ENCODE measurements around the gene CALR.

Gene CALR

DNA sequence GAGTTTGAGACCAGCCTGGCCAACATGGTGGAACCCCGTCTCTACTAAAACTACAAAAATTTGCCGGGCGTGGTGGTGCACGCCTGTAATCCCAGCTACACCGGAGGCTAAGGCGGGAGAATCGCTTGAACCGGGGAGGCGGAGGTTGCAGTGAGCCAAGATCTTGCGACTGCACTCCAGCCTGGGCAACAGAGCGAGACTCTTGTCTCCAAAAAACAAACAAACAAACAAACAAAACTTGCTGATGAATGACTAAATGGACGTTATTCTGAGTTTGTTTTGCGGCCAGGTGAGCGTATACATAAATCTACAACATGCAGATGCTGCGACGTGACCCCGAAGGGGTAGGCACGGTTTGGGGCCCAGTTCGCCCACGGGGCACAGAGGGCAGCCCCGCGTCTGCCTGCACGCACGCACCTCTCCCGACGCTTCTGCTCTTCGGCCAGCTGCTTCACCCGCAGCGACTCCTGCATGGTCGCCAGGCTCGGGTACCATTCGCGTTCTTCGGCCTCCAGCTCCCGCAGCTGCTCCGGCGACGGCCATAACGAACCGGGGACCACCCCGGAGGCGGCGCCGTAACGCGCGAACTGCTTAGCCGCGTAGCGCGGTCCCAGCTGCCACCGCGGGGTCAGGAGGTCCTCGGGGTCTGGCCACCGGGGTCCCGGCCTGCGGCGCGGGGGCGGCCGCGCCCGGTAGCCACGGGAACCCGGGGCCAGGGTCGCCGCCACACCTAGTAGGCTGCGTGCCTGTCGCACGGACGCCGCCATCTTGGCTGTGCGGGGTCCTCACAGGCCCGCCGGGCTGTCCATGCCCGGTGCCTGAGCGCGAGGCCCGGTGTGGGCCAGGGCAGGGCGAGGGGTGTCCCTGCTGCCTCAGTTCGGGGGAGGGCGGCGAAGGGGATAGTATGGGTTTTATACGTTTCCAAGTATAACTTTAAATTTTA lies 18.3 kb downstream of the CALR start, which contains the start of gene GADD45GIP1 (continued):
- TF ChIP-seq, protein P1, sequence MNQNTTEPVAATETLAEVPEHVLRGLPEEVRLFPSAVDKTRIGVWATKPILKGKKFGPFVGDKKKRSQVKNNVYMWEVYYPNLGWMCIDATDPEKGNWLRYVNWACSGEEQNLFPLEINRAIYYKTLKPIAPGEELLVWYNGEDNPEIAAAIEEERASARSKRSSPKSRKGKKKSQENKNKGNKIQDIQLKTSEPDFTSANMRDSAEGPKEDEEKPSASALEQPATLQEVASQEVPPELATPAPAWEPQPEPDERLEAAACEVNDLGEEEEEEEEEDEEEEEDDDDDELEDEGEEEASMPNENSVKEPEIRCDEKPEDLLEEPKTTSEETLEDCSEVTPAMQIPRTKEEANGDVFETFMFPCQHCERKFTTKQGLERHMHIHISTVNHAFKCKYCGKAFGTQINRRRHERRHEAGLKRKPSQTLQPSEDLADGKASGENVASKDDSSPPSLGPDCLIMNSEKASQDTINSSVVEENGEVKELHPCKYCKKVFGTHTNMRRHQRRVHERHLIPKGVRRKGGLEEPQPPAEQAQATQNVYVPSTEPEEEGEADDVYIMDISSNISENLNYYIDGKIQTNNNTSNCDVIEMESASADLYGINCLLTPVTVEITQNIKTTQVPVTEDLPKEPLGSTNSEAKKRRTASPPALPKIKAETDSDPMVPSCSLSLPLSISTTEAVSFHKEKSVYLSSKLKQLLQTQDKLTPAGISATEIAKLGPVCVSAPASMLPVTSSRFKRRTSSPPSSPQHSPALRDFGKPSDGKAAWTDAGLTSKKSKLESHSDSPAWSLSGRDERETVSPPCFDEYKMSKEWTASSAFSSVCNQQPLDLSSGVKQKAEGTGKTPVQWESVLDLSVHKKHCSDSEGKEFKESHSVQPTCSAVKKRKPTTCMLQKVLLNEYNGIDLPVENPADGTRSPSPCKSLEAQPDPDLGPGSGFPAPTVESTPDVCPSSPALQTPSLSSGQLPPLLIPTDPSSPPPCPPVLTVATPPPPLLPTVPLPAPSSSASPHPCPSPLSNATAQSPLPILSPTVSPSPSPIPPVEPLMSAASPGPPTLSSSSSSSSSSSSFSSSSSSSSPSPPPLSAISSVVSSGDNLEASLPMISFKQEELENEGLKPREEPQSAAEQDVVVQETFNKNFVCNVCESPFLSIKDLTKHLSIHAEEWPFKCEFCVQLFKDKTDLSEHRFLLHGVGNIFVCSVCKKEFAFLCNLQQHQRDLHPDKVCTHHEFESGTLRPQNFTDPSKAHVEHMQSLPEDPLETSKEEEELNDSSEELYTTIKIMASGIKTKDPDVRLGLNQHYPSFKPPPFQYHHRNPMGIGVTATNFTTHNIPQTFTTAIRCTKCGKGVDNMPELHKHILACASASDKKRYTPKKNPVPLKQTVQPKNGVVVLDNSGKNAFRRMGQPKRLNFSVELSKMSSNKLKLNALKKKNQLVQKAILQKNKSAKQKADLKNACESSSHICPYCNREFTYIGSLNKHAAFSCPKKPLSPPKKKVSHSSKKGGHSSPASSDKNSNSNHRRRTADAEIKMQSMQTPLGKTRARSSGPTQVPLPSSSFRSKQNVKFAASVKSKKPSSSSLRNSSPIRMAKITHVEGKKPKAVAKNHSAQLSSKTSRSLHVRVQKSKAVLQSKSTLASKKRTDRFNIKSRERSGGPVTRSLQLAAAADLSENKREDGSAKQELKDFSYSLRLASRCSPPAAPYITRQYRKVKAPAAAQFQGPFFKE (tag by site-specific recombination; IDR thresholded peaks at IDR 0.05; ENCODE audit: borderline replicate concordance), result no peak
- TF ChIP-seq, protein P2, sequence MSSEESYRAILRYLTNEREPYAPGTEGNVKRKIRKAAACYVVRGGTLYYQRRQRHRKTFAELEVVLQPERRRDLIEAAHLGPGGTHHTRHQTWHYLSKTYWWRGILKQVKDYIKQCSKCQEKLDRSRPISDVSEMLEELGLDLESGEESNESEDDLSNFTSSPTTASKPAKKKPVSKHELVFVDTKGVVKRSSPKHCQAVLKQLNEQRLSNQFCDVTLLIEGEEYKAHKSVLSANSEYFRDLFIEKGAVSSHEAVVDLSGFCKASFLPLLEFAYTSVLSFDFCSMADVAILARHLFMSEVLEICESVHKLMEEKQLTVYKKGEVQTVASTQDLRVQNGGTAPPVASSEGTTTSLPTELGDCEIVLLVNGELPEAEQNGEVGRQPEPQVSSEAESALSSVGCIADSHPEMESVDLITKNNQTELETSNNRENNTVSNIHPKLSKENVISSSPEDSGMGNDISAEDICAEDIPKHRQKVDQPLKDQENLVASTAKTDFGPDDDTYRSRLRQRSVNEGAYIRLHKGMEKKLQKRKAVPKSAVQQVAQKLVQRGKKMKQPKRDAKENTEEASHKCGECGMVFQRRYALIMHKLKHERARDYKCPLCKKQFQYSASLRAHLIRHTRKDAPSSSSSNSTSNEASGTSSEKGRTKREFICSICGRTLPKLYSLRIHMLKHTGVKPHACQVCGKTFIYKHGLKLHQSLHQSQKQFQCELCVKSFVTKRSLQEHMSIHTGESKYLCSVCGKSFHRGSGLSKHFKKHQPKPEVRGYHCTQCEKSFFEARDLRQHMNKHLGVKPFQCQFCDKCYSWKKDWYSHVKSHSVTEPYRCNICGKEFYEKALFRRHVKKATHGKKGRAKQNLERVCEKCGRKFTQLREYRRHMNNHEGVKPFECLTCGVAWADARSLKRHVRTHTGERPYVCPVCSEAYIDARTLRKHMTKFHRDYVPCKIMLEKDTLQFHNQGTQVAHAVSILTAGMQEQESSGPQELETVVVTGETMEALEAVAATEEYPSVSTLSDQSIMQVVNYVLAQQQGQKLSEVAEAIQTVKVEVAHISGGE (tag by site-specific recombination; conservative IDR thresholded peaks at IDR 0.05; ENCODE audit: low read depth), result peak; percentile 16; the same call in 1 of the 2 replicates
- TF ChIP-seq ZNF664 (tag by site-specific recombination; IDR thresholded peaks at IDR 0.05) (no peak), ZNF214 (tag by site-specific recombination; IDR thresholded peaks at IDR 0.05; ENCODE audit: borderline replicate concordance) (no peak), ZNF518A (tag by site-specific recombination; conservative IDR thresholded peaks at IDR 0.05; ENCODE audit: low read depth) (0 out of 2 replicates have a peak, but pooled peaks have one; percentile 31), ZEB2 (tag by site-specific recombination; IDR thresholded peaks at IDR 0.05) (peak; percentile 41), ZNF157 (tag by site-specific recombination; IDR thresholded peaks at IDR 0.05) (no peak), ZNF670 (tag by site-specific recombination; IDR thresholded peaks at IDR 0.05; ENCODE audit: low read depth) (no peak), SALL2 (tag by site-specific recombination; IDR thresholded peaks at IDR 0.05; ENCODE audit: borderline replicate concordance) (no peak), ZBTB48 (tag by site-specific recombination; IDR thresholded peaks at IDR 0.05) (no peak), HOXD13 (CRISPR knock-in tag; IDR thresholded peaks at IDR 0.05; ENCODE audit: borderline replicate concordance) (peak; percentile 24; the same call in 1 of the 2 replicates), ZNF174 (tag by site-specific recombination; IDR thresholded peaks at IDR 0.05) (no peak), ZNF560 (tag by site-specific recombination; IDR thresholded peaks at IDR 0.05; ENCODE audit: borderline replicate concordance) (no peak), ZNF121 (tag by site-specific recombination; IDR thresholded peaks at IDR 0.05) (peak; percentile 99), BCL11B (tag by site-specific recombination; IDR thresholded peaks at IDR 0.05; ENCODE audit: low read depth) (no peak), ZNF138 (tag by site-specific recombination; IDR thresholded peaks at IDR 0.05; ENCODE audit: borderline replicate concordance) (no peak), ZNF404 (tag by site-specific recombination; IDR thresholded peaks at IDR 0.05) (no peak), KLF1 (tag by site-specific recombination; IDR thresholded peaks at IDR 0.05) (no peak), ZBTB20 (tag by site-specific recombination; IDR thresholded peaks at IDR 0.05) (peak; percentile 53; the same call in 1 of the 2 replicates), TRIM28 (IDR thresholded peaks at IDR 0.05; ENCODE audit: borderline replicate concordance, low read length) (no peak), ZNF530 (tag by site-specific recombination; IDR thresholded peaks at IDR 0.05; ENCODE audit: low read depth) (no peak), HOXA7 (CRISPR knock-in tag; IDR thresholded peaks at IDR 0.05; ENCODE audit: borderline replicate concordance) (no peak)
- TF ChIP-seq, protein P3, sequence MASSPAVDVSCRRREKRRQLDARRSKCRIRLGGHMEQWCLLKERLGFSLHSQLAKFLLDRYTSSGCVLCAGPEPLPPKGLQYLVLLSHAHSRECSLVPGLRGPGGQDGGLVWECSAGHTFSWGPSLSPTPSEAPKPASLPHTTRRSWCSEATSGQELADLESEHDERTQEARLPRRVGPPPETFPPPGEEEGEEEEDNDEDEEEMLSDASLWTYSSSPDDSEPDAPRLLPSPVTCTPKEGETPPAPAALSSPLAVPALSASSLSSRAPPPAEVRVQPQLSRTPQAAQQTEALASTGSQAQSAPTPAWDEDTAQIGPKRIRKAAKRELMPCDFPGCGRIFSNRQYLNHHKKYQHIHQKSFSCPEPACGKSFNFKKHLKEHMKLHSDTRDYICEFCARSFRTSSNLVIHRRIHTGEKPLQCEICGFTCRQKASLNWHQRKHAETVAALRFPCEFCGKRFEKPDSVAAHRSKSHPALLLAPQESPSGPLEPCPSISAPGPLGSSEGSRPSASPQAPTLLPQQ (tag by site-specific recombination; IDR thresholded peaks at IDR 0.05), result peak; percentile 80
